GM21423 (cell line): ENCODE data around the gene KDM1B.
A peak's percentile ranks its signal among the peaks of the same experiment; 100 is the strongest.

Experiments
- ATAC-seq: cut with Tn5 transposase; IDR thresholded peaks from one replicate; pipeline ENCODE4 v1.9.1; 2021; ENCODE audit warnings: mild to moderate bottlenecking, moderate library complexity; ENCODE audit not compliant: unreplicated experiment

KDM1B gene

GRCh38 chr6:18260448-18261106 lies 105.4 kb downstream of the KDM1B start:
- ATAC-seq: peak; percentile 36

GRCh38 chr6:18261877-18262276 lies 106.7 kb downstream of the KDM1B start:
- ATAC-seq: no peak

- peak; percentile 53 for ATAC-seq
These were observed 107.6 kb downstream of the KDM1B start for GRCh38 chr6:18262702-18263417.

- peak; percentile 3 for ATAC-seq
These were observed 108.4 kb downstream of the KDM1B start for GRCh38 chr6:18263418-18264218.

- peak; percentile 35 for ATAC-seq
These were observed 109.1 kb downstream of the KDM1B start, which contains the start of gene DEK for GRCh38 chr6:18264219-18264922. DEK (minus strand) TSS chr6:18264530; CDS start chr6:18263987, 543 bp downstream.

GRCh38 chr6:18264923-18265377 lies 109.7 kb downstream of the KDM1B start:
- ATAC-seq: no peak

- no peak for ATAC-seq
These were observed 110.7 kb downstream of the KDM1B start for GRCh38 chr6:18265787-18266522.

- ATAC-seq: no peak
These were observed 111.3 kb downstream of the KDM1B start for GRCh38 chr6:18266523-18266912.

- ATAC-seq: no peak
These were observed 112.8 kb downstream of the KDM1B start for GRCh38 chr6:18268066-18268465.

- ATAC-seq: peak; percentile 37
These were observed 114.0 kb downstream of the KDM1B start for GRCh38 chr6:18269253-18269652.

GRCh38 chr6:18269717-18270116 lies 114.5 kb downstream of the KDM1B start:
- no peak for ATAC-seq

- no peak for ATAC-seq
These were observed 115.0 kb downstream of the KDM1B start for GRCh38 chr6:18270216-18270615.
